ENCODE results near the gene SLC5A11. TPM values are rescaled to one million over a fixed set of nuclear protein-coding genes. Genes with fewer than 3 reads are reported as not detected.

SLC5A11 gene
- total RNA-seq, 1 donor from 2014 or later = not detected

Other genes with a start within 250 kb of the SLC5A11 start
- 18.1 and 22.2 TPM in 2 replicates for gene TNRC6A, start 116.3 kb upstream of the SLC5A11 start, total RNA-seq
- gene ARHGAP17, start 169.4 kb downstream of the SLC5A11 start, total RNA-seq = 26.8 and 31.5 TPM in 2 replicates

Data from lung microvascular endothelial cell (primary cell).